PC-3 (cell line): ENCODE results near the gene PRKAR1B. TPM values are rescaled to one million over a fixed set of nuclear protein-coding genes. Genes with fewer than 3 reads are reported as not detected.
A peak's percentile ranks its signal among the peaks of the same experiment; 100 is the strongest.

Experiments
- ATAC-seq: fragments of 200-7000 bp; cut with Tn5 transposase; 2 replicates; pipeline ENCODE4 v1.9.1; 2020; ENCODE audit warnings: mild to moderate bottlenecking, moderate library complexity
- BruUV-seq: library from RNA; stranded (reverse); fragments of 400-500 nt; replicated peaks from 2 replicates; lab custom pipeline; 2021; lab: Mats Ljungman, UMichigan
- CTCF ChIA-PET: fragments of 300-600 bp; sonication (Branson Sonifier 250); formaldehyde crosslinking; loops from one replicate; lab custom pipeline; 2022; ENCODE audit warnings: antibody characterized with exemption; lab: Charles Lee
- POLR2A ChIA-PET: fragments of 300-600 bp; sonication (Branson Sonifier 250); formaldehyde crosslinking; loops from one replicate; lab custom pipeline; 2022; ENCODE audit warnings: antibody characterized with exemption; ENCODE audit not compliant: unreplicated experiment; lab: Charles Lee
- DNase-seq: peaks from one replicate; pipeline ENCODE4 v3.0.0-alpha.2; 2015
- H2AFZ ChIP-seq: fragments of 300-600 bp; sonication (generic); 2 replicates; pipeline ENCODE4 v1.6.0; 2016; ENCODE audit warnings: antibody characterized with exemption, low read length
- H3F3A ChIP-seq: fragments of 300-600 bp; sonication (generic); one replicate; pipeline ENCODE4 v1.6.0; 2017; ENCODE audit warnings: antibody characterized with exemption, low read length, control low read depth, mild to moderate bottlenecking; ENCODE audit not compliant: unreplicated experiment
- H3K27ac ChIP-seq: fragments of 300-600 bp; sonication (generic); 2 replicates; pipeline ENCODE4 v1.5.1; 2016; ENCODE audit warnings: mild to moderate bottlenecking, low read length
- H3K27me3 ChIP-seq: fragments of 300-600 bp; sonication (generic); 2 replicates; pipeline ENCODE4 v1.6.1; 2016; ENCODE audit warnings: low read length, mixed read lengths
- H3K36me3 ChIP-seq: fragments of 300-600 bp; sonication (generic); 2 replicates; pipeline ENCODE4 v1.6.1; 2016; ENCODE audit warnings: low read depth, mixed run types, low read length, mixed read lengths
- H3K4me1 ChIP-seq: fragments of 300-600 bp; sonication (generic); 2 replicates; pipeline ENCODE4 v1.5.1; 2016; ENCODE audit warnings: low read length; ENCODE audit not compliant: insufficient read depth
- H3K4me2 ChIP-seq: fragments of 300-600 bp; sonication (generic); 2 replicates; pipeline ENCODE4 v1.6.0; 2016; ENCODE audit warnings: low read length
- H3K4me3 ChIP-seq: fragments of 300-600 bp; sonication (generic); 2 replicates; pipeline ENCODE4 v1.5.1; 2016; ENCODE audit warnings: mild to moderate bottlenecking, low read length, mixed read lengths
- H3K79me2 ChIP-seq: fragments of 300-600 bp; sonication (generic); 2 replicates; pipeline ENCODE4 v1.6.1; 2017; ENCODE audit warnings: low read length, mixed read lengths
- H3K9ac ChIP-seq: fragments of 300-600 bp; sonication (generic); 2 replicates; pipeline ENCODE4 v1.6.0; 2016; ENCODE audit warnings: mild to moderate bottlenecking, low read length
- H3K9me2 ChIP-seq: fragments of 300-600 bp; sonication (generic); replicated peaks from 2 replicates; pipeline ENCODE4 v1.6.1; 2016; ENCODE audit warnings: mixed run types, low read length, mixed read lengths
- H3K9me3 ChIP-seq: fragments of 300-600 bp; sonication (generic); 2 replicates; pipeline ENCODE4 v1.6.1; 2016; ENCODE audit warnings: low read length, mixed read lengths
- H4K20me1 ChIP-seq: fragments of 300-600 bp; sonication (generic); 2 replicates; pipeline ENCODE4 v1.6.1; 2016; ENCODE audit warnings: low read length, mixed read lengths
- CTCF ChIP-seq: fragments of 300-600 bp; sonication (generic); conservative IDR thresholded peaks from 2 replicates; pipeline ENCODE4 v1.5.1; 2017; ENCODE audit warnings: antibody characterized with exemption, low read depth, mild to moderate bottlenecking, low read length
- EZH2 ChIP-seq: fragments of 300-600 bp; sonication (generic); IDR thresholded peaks from one replicate; pipeline ENCODE4 v1.6.1; 2017; ENCODE audit warnings: antibody characterized with exemption, mild to moderate bottlenecking, low read length; ENCODE audit not compliant: unreplicated experiment
- EZH2phosphoT487 ChIP-seq: fragments of 300-600 bp; sonication (generic); IDR thresholded peaks from 2 replicates; pipeline ENCODE4 v1.6.1; 2018; ENCODE audit warnings: mild to moderate bottlenecking, antibody characterized with exemption, low read length, borderline replicate concordance
- intact Hi-C: fragments of 100-400 bp; cut with micrococcal nuclease; formaldehyde crosslinking; loops from 2 replicates; pipeline ENCODE4 v1.9.0; 2023
- total RNA-seq: library from RNA; depleted of rRNA; stranded (reverse); fragments of >200 nt; gene quantifications from 2 replicates; pipeline ENCODE4 v1.2.3, GENCODE V29; 2014

The PRKAR1B gene
- total RNA-seq, 1 experiment from 2014 or later, result 15.6 TPM

- intact Hi-C loops, result no loop called here
Observed at GRCh38 chr7:714251-714671, 12.8 kb downstream of the PRKAR1B start.

DNA sequence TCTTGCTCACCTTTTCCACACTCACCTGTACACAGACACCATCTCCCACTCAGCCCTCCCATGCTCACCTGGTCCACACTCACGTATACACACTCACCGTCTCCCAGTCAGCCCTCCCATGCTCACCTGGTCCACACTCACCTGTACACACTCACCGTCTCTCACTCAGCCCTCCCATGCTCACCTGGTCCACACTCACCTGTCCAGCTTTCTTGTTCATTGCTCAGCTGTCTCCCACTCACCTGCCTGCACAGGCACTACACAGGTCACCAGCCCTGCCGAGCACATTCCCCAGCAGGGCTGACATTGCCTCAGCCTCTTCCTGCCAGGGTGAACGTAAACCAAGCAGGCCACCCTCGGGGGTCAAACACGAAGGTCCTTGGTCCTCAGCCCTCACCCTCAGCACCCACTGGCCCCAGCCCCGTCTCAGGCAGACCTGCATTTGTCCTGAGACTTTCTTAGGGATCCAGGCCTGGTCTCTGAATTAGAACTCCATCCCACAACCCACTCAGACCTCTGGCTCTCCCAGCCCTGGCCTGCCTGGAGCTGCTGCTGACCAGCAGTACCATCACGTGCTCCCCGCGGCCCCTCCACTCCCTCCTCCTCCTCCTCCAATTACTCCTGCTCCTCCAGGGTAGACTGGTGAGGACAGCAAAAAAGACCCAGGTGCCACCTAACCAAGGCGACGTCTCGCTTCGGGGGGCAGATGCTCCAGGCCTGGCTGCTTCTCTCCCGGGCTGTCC, 13.4 kb downstream of the PRKAR1B start:
- POLR2A ChIA-PET, result no interaction called here
- BruUV-seq, result no TSS peak

More at GRCh38 chr7:714251-714671, 12.8 kb downstream of the PRKAR1B start:
- H3K9ac ChIP-seq, result no peak overlapping the region
- no peak for TF ChIP-seq EZH2phosphoT487
- no peak for TF ChIP-seq EZH2
- no peak for TF ChIP-seq CTCF
- no peaks in the 10 kb centered on the region for H3K4me1 ChIP-seq
- H2AFZ ChIP-seq, result no peak overlapping the region
- no peaks in the 10 kb centered on the region; the same call in 1 of the 2 replicates for H3K36me3 ChIP-seq
- no peaks in the 10 kb centered on the region for H4K20me1 ChIP-seq
- ATAC-seq, result no peak
- no peak for DNase-seq
- POLR2A ChIA-PET, result no interaction called here
- H3K9me3 ChIP-seq, result no peaks in the 10 kb centered on the region
- no peaks in the 10 kb centered on the region for H3K9me2 ChIP-seq
- CTCF ChIA-PET, result no interaction called here
- H3K4me3 ChIP-seq, result no peak overlapping the region
- H3K4me2 ChIP-seq, result no peak overlapping the region
- no peaks in the 10 kb centered on the region for H3F3A ChIP-seq
- no peaks in the 10 kb centered on the region for H3K79me2 ChIP-seq
- no TSS peak for BruUV-seq
- H3K27me3 ChIP-seq, result no peaks in the 10 kb centered on the region
- H3K27ac ChIP-seq, result no peak overlapping the region

More for the DNA sequence above, 13.4 kb downstream of the PRKAR1B start:
- ATAC-seq (peak; percentile 18; the same call in 1 of the 2 replicates), DNase-seq (no peak)
- Histone ChIP-seq H3K36me3 (no peaks in the 10 kb centered on the region; the same call in 1 of the 2 replicates), H3K9me2 (no peaks in the 10 kb centered on the region), H3K4me2 (no peak overlapping the region), H3K4me3 (no peak overlapping the region), H3K9me3 (no peaks in the 10 kb centered on the region), H3K4me1 (no peaks in the 10 kb centered on the region), H3K27me3 (no peaks in the 10 kb centered on the region), H3K79me2 (no peaks in the 10 kb centered on the region), H4K20me1 (no peaks in the 10 kb centered on the region), H3K9ac (no peak overlapping the region), H3K27ac (no peak overlapping the region), H2AFZ (no peak overlapping the region), H3F3A (no peaks in the 10 kb centered on the region)
- CTCF ChIA-PET, result no interaction called here
- intact Hi-C loops, result no loop called here
- no peak for TF ChIP-seq CTCF
- TF ChIP-seq EZH2, result no peak
- TF ChIP-seq EZH2phosphoT487, result no peak
